GM19240 (cell line): ENCODE data around the gene FCHSD2.
"Not testable (repeated sequence)": the region's sequence is repeated elsewhere in the genome, so short reads cannot be mapped to it uniquely, and the experiment has no call there.

Experiments used
- DNase-seq: peaks from one replicate; pipeline ENCODE4 v3.0.0; 2011; ENCODE audit warnings: low spot score; ENCODE audit not compliant: insufficient read length

FCHSD2 gene

GRCh38 chr11:72885749-72886609 lies 256.1 kb downstream of the FCHSD2 start:
- no peak for DNase-seq

- no peak for DNase-seq
These were observed 266.0 kb downstream of the FCHSD2 start for GRCh38 chr11:72876147-72876546.

GRCh38 chr11:72875736-72876135 lies 266.4 kb downstream of the FCHSD2 start:
- no peak for DNase-seq

- DNase-seq: no peak
These were observed 270.1 kb downstream of the FCHSD2 start for GRCh38 chr11:72872012-72872411.

- no peak for DNase-seq
These were observed 271.0 kb downstream of the FCHSD2 start for GRCh38 chr11:72871119-72871518.

GRCh38 chr11:72869831-72870230 lies 272.3 kb downstream of the FCHSD2 start:
- DNase-seq: no peak

GRCh38 chr11:72867970-72868369 lies 274.1 kb downstream of the FCHSD2 start:
- DNase-seq: no peak

- DNase-seq: no peak
These were observed 277.1 kb downstream of the FCHSD2 start for GRCh38 chr11:72864702-72865655.

- DNase-seq: no peak
These were observed 278.2 kb downstream of the FCHSD2 start for GRCh38 chr11:72863916-72864315.

GRCh38 chr11:72863091-72863490 lies 279.0 kb downstream of the FCHSD2 start:
- no peak for DNase-seq

GRCh38 chr11:72860592-72860991 lies 281.5 kb downstream of the FCHSD2 start:
- DNase-seq: no peak

GRCh38 chr11:72860010-72860409 lies 282.1 kb downstream of the FCHSD2 start:
- DNase-seq: no peak

GRCh38 chr11:72859126-72859525 lies 283.0 kb downstream of the FCHSD2 start:
- no peak for DNase-seq

GRCh38 chr11:72858267-72858666 lies 283.9 kb downstream of the FCHSD2 start:
- not testable (repeated sequence) for DNase-seq

- no peak for DNase-seq
These were observed 285.4 kb downstream of the FCHSD2 start for GRCh38 chr11:72856551-72857345.

GRCh38 chr11:72856065-72856464 lies 286.1 kb downstream of the FCHSD2 start:
- no peak for DNase-seq

- no peak for DNase-seq
These were observed 290.4 kb downstream of the FCHSD2 start for GRCh38 chr11:72851726-72852125.

GRCh38 chr11:72850832-72851231 lies 291.3 kb downstream of the FCHSD2 start:
- DNase-seq: no peak

GRCh38 chr11:72848846-72849466 lies 293.2 kb downstream of the FCHSD2 start:
- DNase-seq: no peak

GRCh38 chr11:72844356-72844755 lies 297.8 kb downstream of the FCHSD2 start:
- DNase-seq: no peak
